GM12874 (cell line): Measurements from ENCODE around the gene PTPRA.
A peak's percentile ranks its signal among the peaks of the same experiment; 100 is the strongest.

Source experiments
- TF ChIP-seq, protein P1 (sequence below): IDR thresholded peaks from 2 replicates; pipeline ENCODE4 v1.5.1; 2011; ENCODE audit warnings: low read depth, mild to moderate bottlenecking, control low read depth, low read length, moderate library complexity; ENCODE audit not compliant: insufficient read depth

Gene PTPRA

DNA sequence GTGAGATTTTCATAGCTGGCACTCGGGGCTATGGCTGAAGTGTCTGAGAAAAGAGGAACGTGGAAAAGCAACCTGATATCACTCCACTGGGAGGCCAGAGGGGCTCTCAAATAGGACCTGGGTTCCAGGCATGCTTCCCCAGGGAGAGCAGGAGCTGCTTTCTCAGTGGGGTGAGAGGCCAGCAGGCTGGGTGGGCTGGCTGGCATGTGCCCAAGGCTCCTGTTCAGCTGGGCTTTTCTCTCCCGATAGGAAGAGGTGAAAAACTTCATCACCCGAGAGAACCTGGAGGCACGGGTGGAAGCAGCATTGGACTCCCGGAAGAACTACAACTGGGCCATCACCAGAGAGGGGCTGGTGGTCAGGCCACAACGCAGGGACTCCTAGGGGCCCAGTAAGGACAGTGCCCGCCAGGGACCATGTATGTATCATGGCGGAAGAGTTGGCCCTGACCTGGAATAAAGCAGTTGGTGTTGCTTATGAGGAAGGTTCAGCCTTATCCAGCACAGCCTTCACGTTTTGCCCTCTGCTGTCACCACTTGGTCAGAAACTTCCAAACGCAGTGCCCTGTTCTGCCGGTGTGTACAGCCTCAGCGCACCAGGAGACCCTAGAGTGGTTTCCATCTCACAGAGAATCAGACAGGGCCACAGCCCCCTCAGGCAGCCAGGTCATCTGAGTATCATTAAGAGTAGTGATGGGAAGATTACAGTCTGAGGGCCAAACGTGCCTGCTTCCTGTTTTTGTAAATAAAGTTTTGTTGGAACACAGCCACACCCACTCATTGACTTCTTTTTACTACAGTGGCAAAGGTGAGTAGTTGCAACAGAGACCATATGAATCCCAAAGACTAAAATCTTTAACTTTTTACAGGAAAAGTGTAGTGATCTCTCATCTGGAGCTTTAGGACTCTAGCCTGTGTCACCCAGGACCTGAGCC lies 174.5 kb downstream of the PTPRA start:
- TF ChIP-seq, protein P1, sequence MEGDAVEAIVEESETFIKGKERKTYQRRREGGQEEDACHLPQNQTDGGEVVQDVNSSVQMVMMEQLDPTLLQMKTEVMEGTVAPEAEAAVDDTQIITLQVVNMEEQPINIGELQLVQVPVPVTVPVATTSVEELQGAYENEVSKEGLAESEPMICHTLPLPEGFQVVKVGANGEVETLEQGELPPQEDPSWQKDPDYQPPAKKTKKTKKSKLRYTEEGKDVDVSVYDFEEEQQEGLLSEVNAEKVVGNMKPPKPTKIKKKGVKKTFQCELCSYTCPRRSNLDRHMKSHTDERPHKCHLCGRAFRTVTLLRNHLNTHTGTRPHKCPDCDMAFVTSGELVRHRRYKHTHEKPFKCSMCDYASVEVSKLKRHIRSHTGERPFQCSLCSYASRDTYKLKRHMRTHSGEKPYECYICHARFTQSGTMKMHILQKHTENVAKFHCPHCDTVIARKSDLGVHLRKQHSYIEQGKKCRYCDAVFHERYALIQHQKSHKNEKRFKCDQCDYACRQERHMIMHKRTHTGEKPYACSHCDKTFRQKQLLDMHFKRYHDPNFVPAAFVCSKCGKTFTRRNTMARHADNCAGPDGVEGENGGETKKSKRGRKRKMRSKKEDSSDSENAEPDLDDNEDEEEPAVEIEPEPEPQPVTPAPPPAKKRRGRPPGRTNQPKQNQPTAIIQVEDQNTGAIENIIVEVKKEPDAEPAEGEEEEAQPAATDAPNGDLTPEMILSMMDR = no peak

DNA sequence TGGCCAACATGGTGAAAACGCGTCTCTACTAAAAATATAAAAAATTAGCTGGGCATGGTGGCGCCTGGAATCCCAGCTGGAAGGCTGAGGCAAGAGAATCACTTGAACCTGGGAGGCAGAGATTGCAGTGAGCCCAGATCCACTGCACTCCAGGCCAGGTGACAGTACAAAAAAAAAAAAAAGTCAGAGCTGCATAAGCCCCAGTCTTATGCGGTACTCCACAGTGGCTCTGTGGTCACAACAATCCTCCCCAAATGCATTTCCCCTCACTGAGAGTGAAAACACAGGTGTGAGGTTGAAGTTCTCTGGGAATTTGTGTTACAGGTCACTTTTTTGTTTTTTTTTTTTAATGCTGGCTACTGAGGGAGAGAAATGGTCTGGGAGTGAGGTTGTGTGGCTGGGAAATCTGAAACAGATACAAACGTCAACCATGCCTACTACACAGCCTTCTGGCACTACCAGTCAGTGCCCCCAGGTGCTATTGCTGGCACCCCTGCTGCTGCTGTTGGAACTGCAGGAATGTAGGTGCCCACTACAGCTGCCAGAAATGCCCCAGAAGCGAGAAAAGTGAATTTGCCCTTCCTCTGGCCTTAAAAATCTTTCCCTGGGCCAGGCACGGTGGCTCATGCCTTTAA lies 178.2 kb downstream of the PTPRA start:
- TF ChIP-seq, protein P1 = no peak

DNA sequence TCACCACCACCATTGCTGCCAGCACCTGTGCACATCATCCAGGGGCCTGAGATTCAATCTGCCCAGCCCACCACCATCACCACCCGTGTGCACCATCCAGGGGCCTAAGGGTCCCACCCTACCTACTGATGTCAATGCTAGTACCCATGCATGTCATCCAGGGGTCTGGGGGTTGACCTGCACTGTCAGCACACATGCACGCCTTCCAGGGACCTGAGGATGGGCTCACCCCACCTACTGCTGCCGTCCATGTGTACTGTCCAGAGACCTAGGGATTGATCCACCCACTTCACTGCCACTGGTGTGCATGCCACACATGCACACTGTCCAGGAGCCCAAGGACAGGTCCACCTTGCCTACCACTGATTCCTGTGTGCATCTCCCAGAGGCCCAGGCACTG lies 186.2 kb downstream of the PTPRA start:
- TF ChIP-seq, protein P1 = no peak

DNA sequence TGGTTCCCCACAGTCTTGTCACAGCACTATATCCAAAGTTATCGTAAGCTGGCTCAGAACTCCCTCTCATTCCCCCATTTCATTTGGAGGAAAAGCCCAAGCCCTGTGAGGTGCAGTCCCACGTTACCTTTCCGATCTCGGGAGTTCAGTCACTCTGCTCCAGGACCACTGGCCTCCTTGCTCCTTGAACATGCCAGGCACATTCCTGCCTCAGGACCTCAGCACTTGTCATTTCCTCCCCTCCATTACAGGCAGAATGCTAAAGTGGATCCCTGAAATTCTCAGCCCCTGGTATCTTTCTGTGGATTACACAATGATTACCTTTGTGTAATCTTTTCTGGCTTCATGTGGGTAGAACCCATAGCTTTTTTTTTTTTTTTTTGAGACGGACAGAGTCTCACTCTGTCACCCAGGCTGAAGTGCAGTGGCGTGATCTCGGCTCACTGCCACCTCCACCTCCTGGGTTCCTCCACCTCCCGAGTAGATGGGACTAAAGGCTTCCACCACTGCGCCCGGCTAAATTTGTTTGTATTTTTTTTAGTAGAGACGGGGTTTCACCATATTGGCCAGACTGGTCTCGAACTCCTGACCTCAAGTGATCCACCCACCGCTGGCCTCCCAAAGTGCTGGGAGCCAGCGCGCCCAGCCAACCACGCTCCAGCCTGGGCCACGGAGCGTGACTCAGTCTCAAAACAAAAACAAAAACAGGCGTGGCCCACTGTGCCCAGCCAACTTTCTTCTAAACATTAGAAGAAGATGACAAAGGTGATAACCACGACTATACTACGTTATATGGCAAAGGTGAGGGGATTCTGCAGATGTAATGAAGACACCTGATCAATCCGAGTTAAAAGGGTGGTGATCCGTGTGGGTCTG lies 194.1 kb downstream of the PTPRA start:
- TF ChIP-seq, protein P1 = no peak

DNA sequence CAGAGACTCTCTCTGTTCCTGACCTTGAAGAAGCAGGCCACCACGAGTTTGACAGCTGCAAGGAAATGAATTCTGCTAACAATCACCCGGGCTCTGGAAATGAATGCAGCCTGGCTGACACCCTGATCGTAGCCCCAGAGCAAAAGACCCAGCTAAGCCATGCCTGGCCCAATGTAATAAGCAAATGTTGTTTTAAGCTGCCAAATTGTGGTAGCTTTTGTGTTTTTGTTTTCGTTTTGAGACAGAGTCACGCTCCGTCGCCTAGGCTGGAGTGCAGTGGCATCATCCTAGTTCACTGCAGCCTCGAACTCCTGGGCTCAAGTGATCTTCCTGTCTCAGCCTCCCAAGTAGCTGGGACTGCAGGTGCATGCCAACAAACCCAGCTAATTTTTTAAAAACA lies 194.8 kb downstream of the PTPRA start:
- TF ChIP-seq, protein P1 = no peak

DNA sequence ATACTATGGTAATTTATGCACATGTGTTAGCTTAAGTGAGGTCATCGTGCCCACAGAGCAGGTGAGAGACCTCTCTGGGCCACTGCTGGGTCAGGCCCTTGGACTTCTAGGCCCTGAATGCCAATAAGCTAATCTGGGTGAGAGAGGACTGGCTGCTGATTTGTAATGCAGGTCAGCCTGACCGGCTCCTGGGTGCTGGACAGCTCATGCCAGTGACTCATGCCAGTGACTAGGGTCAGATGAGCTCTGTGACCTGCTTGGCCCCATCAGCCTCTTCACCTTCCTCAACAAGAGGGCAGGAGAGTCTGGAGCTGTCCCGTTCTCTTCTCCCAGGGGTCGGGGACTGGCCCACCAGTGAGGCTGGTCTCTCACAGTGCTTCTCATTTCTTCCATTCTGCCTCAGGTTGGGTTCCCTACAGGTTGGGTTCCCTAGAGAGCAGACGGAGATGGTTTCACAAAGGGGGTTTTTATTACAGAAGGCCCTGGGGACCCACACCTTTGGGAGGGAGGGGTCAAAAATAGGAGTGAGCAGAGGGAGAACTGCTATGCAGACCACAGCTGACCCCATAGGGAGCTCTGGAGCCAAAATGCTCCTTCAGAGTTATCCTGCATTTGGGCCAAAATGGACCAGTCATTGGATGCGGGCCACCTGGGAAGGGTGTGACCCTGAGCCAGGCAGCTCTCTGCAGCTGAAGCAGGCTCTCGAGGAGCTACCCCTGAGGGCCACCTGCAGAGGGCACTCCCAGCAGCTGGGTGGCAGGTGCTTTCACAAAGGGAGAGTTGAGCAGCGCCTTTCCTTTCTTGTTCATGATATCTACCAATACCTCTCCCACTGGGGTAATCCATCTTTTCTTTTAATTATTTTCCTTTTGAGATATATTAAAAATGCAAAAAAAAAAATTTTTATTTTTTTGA lies 196.0 kb downstream of the PTPRA start:
- TF ChIP-seq, protein P1 = peak; percentile 47; the same call in 1 of the 2 replicates
